ENCODE results near the gene CHRNB1. TPM values are rescaled to one million over a fixed set of nuclear protein-coding genes. Genes with fewer than 3 reads are reported as not detected.

The CHRNB1 gene
- total and polyA plus RNA-seq, 11 donors: 8.2 to 27.3 (median 11.2) TPM

DNA sequence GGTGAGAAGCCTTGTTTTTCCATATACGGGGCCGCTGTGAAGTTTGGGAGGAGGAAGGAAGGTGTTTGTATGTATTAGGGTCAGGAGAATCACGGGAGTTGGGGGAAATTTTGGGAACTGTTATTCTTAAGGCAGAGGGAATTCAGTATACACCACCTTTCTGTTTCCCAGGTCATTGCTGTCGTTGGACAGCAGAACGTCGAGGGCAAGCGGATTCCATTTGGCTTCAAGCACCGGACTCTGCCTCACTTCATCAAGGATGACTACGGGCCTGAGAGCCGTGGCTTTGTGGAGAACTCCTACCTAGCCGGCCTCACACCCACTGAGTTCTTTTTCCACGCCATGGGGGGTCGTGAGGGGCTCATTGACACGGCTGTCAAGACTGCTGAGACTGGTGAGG lies 56.9 kb downstream of the CHRNB1 start:
- ATAC-seq (no peak), DNase-seq (no peak)
- Histone ChIP-seq H3K27me3 (no peaks in the 10 kb centered on the region), H3K9me3 (no peaks in the 10 kb centered on the region), H3K4me1 (peaks cover 0 to 16% (median 7%) of the 10 kb centered on the region in 12 donors), H3K4me3 (no peak overlapping the region), H3K27ac (no peak overlapping the region), H3K36me3 (peaks cover 20 to 100% (median 100%) of the 10 kb centered on the region in 9 donors)
- 78 to 88% (median 86%) methylated on average over 12 to 14 of the region's 14 CpGs for WGBS, 4 donors
- TF ChIP-seq POLR2A (IDR thresholded peaks at IDR 0.05): no peak
- TF ChIP-seq, protein P1, sequence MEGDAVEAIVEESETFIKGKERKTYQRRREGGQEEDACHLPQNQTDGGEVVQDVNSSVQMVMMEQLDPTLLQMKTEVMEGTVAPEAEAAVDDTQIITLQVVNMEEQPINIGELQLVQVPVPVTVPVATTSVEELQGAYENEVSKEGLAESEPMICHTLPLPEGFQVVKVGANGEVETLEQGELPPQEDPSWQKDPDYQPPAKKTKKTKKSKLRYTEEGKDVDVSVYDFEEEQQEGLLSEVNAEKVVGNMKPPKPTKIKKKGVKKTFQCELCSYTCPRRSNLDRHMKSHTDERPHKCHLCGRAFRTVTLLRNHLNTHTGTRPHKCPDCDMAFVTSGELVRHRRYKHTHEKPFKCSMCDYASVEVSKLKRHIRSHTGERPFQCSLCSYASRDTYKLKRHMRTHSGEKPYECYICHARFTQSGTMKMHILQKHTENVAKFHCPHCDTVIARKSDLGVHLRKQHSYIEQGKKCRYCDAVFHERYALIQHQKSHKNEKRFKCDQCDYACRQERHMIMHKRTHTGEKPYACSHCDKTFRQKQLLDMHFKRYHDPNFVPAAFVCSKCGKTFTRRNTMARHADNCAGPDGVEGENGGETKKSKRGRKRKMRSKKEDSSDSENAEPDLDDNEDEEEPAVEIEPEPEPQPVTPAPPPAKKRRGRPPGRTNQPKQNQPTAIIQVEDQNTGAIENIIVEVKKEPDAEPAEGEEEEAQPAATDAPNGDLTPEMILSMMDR (IDR thresholded peaks at IDR 0.05): no peak
- intact Hi-C loops (cut with DNase I): loop anchor here in 2 of 10 donors (10.0 kb wide), 2 partner anchors 137 to 147 kb away; partner anchors contain the start of genes KCTD11 (in 1 of the 2) and TMEM95 (in 1 of the 2)

DNA sequence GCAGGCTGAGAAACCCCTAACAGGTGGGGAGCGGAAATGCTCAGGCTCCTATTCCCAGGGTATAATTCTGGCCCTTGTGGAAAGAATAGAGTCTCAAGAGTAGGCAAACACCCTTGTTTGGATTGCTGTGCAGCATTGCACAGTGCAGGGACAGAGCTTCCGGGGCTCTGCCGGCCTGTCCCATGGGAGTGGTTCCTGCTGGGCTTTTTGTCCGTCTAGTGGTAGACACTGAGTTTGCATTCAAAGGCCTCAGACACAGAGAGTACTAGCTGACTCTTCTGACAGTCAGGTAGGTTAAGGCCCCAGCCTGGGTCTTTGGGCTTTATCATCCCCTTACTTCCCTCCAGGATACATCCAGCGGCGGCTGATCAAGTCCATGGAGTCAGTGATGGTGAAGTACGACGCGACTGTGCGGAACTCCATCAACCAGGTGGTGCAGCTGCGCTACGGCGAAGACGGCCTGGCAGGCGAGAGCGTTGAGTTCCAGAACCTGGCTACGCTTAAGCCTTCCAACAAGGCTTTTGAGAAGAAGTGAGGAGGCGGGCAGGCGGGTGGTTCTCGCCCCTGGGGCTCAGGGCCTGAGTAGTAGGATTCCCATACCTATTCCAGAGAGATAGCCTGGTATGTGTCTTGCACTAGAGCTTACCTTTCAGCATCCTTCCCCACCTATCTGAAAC lies 57.4 kb downstream of the CHRNB1 start:
- Histone ChIP-seq H3K9me3 (no peaks in the 10 kb centered on the region), H3K36me3 (peaks cover 20 to 100% (median 100%) of the 10 kb centered on the region in 9 donors), H3K27me3 (no peaks in the 10 kb centered on the region), H3K4me3 (no peak overlapping the region), H3K4me1 (peaks cover 0 to 10% (median 4%) of the 10 kb centered on the region in 12 donors), H3K27ac (no peak overlapping the region)
- TF ChIP-seq, protein P1 (IDR thresholded peaks at IDR 0.05): no peak
- no peak for TF ChIP-seq POLR2A (IDR thresholded peaks at IDR 0.05)
- DNase-seq (no peak), ATAC-seq (no peak)
- intact Hi-C loops (cut with DNase I): loop anchor here in 2 of 10 donors (10.0 kb wide), 2 partner anchors 138 to 148 kb away; partner anchors contain the start of genes KCTD11 (in 1 of the 2) and TMEM95 (in 1 of the 2)
- 90 to 94% (median 92%) methylated on average over 19 to 20 of the region's 20 CpGs for WGBS, 4 donors

DNA sequence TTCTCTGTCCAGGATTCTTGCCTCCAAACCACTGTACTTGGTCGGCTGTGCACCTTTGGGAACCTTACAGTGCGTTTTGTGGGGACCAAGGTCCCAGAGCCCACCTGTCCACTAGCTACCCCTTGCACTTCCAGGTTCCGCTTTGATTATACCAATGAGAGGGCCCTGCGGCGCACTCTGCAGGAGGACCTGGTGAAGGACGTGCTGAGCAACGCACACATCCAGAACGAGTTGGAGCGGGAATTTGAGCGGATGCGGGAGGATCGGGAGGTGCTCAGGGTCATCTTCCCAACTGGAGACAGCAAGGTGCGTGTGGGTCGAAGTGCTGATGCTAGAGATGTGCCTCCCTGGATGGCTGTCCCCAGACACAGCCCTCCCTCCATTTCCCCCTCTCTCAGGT lies 58.1 kb downstream of the CHRNB1 start:
- H3K27me3 ChIP-seq: no peaks in the 10 kb centered on the region
- no peaks in the 10 kb centered on the region for H3K9me3 ChIP-seq
- no peak overlapping the region for H3K4me3 ChIP-seq
- WGBS, 4 donors: 78 to 90% (median 86%) methylated on average over 14 of the region's 14 CpGs
- no peak overlapping the region for H3K27ac ChIP-seq
- ATAC-seq: peak in 1 of 4 donors; percentile 33
- H3K36me3 ChIP-seq: peaks cover 17 to 100% (median 99%) of the 10 kb centered on the region in 9 donors
- peaks cover 0 to 4% (median 0%) of the 10 kb centered on the region in 12 donors for H3K4me1 ChIP-seq
- intact Hi-C loops (cut with DNase I): loop anchor here in 2 of 10 donors (10.0 kb wide), 2 partner anchors 138 to 148 kb away; partner anchors contain the start of genes KCTD11 (in 1 of the 2) and TMEM95 (in 1 of the 2)
- no peak for DNase-seq
- TF ChIP-seq POLR2A (IDR thresholded peaks at IDR 0.05): no peak
- TF ChIP-seq, protein P1 (IDR thresholded peaks at IDR 0.05): peak in 4 of 12 donors; percentile 10 to 31 (median 16)

DNA sequence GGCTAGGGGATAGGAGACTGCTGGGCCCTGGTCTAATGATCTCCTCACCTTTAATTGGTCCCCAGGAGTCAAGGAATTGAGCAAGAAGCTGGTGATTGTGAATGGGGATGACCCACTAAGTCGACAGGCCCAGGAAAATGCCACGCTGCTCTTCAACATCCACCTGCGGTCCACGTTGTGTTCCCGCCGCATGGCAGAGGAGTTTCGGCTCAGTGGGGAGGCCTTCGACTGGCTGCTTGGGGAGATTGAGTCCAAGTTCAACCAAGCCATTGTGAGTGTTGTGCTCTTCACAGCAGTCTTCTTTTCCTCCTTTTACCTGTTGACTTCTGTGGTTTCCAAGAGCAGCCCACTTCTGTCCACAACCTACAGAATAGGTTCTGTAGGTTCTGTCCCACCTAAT lies 58.7 kb downstream of the CHRNB1 start:
- WGBS, 4 donors: 93 to 96% (median 94%) methylated on average over 8 of the region's 8 CpGs
- no peak for TF ChIP-seq POLR2A (IDR thresholded peaks at IDR 0.05)
- TF ChIP-seq, protein P1 (IDR thresholded peaks at IDR 0.05): no peak
- H3K9me3 ChIP-seq: no peaks in the 10 kb centered on the region
- DNase-seq (no peak), ATAC-seq (no peak)
- no peaks in the 10 kb centered on the region for H3K4me1 ChIP-seq
- no peak overlapping the region for H3K4me3 ChIP-seq
- no peaks in the 10 kb centered on the region for H3K27me3 ChIP-seq
- H3K27ac ChIP-seq: no peak overlapping the region
- intact Hi-C loops (cut with DNase I): loop anchor here in 2 of 10 donors (10.0 kb wide), 2 partner anchors 139 to 149 kb away; partner anchors contain the start of genes KCTD11 (in 1 of the 2) and TMEM95 (in 1 of the 2)
- peaks cover 16 to 100% (median 99%) of the 10 kb centered on the region in 9 donors for H3K36me3 ChIP-seq

Measured in heart left ventricle (tissue), 16 donors.